KMS-11 (cell line): ENCODE data around the gene PRPS1L1.

Source experiments
- H2AFZ ChIP-seq: fragments of 200-600 bp; sonication (generic); 2 replicates; pipeline ENCODE4 v1.6.1; 2016; ENCODE audit warnings: antibody characterized with exemption, mixed run types, low read depth
- H3K27ac ChIP-seq: fragments of 200-600 bp; sonication (generic); 2 replicates; pipeline ENCODE4 v1.6.1; 2016; ENCODE audit warnings: mild to moderate bottlenecking, mixed run types
- H3K27me3 ChIP-seq: fragments of 200-600 bp; sonication (generic); 2 replicates; pipeline ENCODE4 v1.6.1; 2017; ENCODE audit warnings: mild to moderate bottlenecking, low read depth, mixed run types, moderate library complexity; ENCODE audit not compliant: insufficient read depth
- H3K36me3 ChIP-seq: fragments of 200-600 bp; sonication (generic); 2 replicates; pipeline ENCODE4 v1.6.1; 2017; ENCODE audit warnings: mild to moderate bottlenecking, mixed run types; ENCODE audit not compliant: insufficient read depth
- H3K4me1 ChIP-seq: fragments of 200-600 bp; sonication (generic); 2 replicates; pipeline ENCODE4 v1.6.1; 2016; ENCODE audit warnings: mild to moderate bottlenecking, low read depth, mixed run types; ENCODE audit not compliant: poor library complexity, severe bottlenecking
- H3K4me2 ChIP-seq: fragments of 200-600 bp; sonication (generic); 2 replicates; pipeline ENCODE4 v1.7.0; 2016; ENCODE audit warnings: mild to moderate bottlenecking, mixed run types
- H3K4me3 ChIP-seq: fragments of 200-600 bp; sonication (generic); IDR thresholded peaks from 2 replicates; pipeline ENCODE4 v1.6.1; 2017; ENCODE audit warnings: low read depth, low read length, mixed read lengths; ENCODE audit not compliant: insufficient read depth
- H3K79me2 ChIP-seq: fragments of 200-600 bp; sonication (generic); 2 replicates; pipeline ENCODE4 v1.6.1; 2016; ENCODE audit warnings: low read depth, mixed run types; ENCODE audit not compliant: insufficient read depth
- H3K9ac ChIP-seq: fragments of 200-600 bp; sonication (generic); 2 replicates; pipeline ENCODE4 v1.6.1; 2016; ENCODE audit warnings: mild to moderate bottlenecking, mixed run types
- H4K20me1 ChIP-seq: fragments of 200-600 bp; sonication (generic); 2 replicates; pipeline ENCODE4 v1.6.1; 2016; ENCODE audit warnings: mild to moderate bottlenecking, mixed run types; ENCODE audit not compliant: insufficient read depth
- CTCF ChIP-seq: fragments of 200-600 bp; sonication (generic); conservative IDR thresholded peaks from 2 replicates; pipeline ENCODE4 v1.6.1; 2017; ENCODE audit warnings: low read depth, mild to moderate bottlenecking, antibody characterized with exemption, low read length, moderate library complexity, mixed read lengths

PRPS1L1 gene

GRCh38 chr7:18020138-18020715, 7.4 kb downstream of the PRPS1L1 start:
- no peak overlapping the region for H2AFZ ChIP-seq
- H3K4me3 ChIP-seq: no peak overlapping the region
- no peaks in the 10 kb centered on the region for H3K27me3 ChIP-seq
- H3K4me1 ChIP-seq: no peaks in the 10 kb centered on the region
- H4K20me1 ChIP-seq: no peaks in the 10 kb centered on the region
- H3K27ac ChIP-seq: no peak overlapping the region
- H3K9ac ChIP-seq: no peak overlapping the region
- H3K4me2 ChIP-seq: no peak overlapping the region
- no peaks in the 10 kb centered on the region for H3K79me2 ChIP-seq
- no peak for TF ChIP-seq CTCF
- no peaks in the 10 kb centered on the region for H3K36me3 ChIP-seq

GRCh38 chr7:18019555-18019954, 8.1 kb downstream of the PRPS1L1 start:
- H3K9ac ChIP-seq: no peak overlapping the region
- H3K79me2 ChIP-seq: no peaks in the 10 kb centered on the region
- no peak overlapping the region for H3K27ac ChIP-seq
- no peaks in the 10 kb centered on the region for H3K27me3 ChIP-seq
- TF ChIP-seq CTCF: no peak
- H3K4me1 ChIP-seq: no peaks in the 10 kb centered on the region
- no peak overlapping the region for H3K4me3 ChIP-seq
- no peak overlapping the region for H2AFZ ChIP-seq
- no peak overlapping the region for H3K4me2 ChIP-seq
- H3K36me3 ChIP-seq: no peaks in the 10 kb centered on the region
- H4K20me1 ChIP-seq: no peaks in the 10 kb centered on the region

GRCh38 chr7:18018296-18019215, 9.1 kb downstream of the PRPS1L1 start:
- H2AFZ ChIP-seq: no peak overlapping the region

More at GRCh38 chr7:18018296-18019215, 9.1 kb downstream of the PRPS1L1 start:
- Histone ChIP-seq H4K20me1 (no peaks in the 10 kb centered on the region), H3K4me3 (no peak overlapping the region), H3K9ac (no peak overlapping the region), H3K36me3 (no peaks in the 10 kb centered on the region), H3K4me2 (no peak overlapping the region), H3K27me3 (no peaks in the 10 kb centered on the region), H3K79me2 (no peaks in the 10 kb centered on the region), H3K27ac (no peak overlapping the region), H3K4me1 (no peaks in the 10 kb centered on the region)
- TF ChIP-seq CTCF: no peak
